HEK293 (cell line): ENCODE measurements around the gene CYP3A7.

Source experiments
- CTCF ChIA-PET: fragments of 350-600 bp; formaldehyde crosslinking; extraction: SDS; loops from one replicate; lab custom pipeline; 2021; ENCODE audit warnings: antibody characterized with exemption; lab: Yijun Ruan, JAX
- POLR2A ChIA-PET: fragments of 300-600 bp; formaldehyde crosslinking; extraction: SDS; loops from one replicate; lab custom pipeline; 2020; ENCODE audit warnings: antibody characterized with exemption, inconsistent platforms; lab: Yijun Ruan, JAX
- H3K27ac ChIP-seq: fragments of 200-500 bp; sonication (Bioruptor generic); 2 replicates; pipeline ENCODE4 v1.5.1; 2014; ENCODE audit warnings: low read depth, low read length, control low read depth, inconsistent platforms; ENCODE audit errors: extremely low read depth
- H3K36me3 ChIP-seq, 2 experiments: fragments of 200-500 bp in 1 of 2; sonication (Bioruptor generic) in 1 of 2; 1 replicate in 1 of 2; 2 replicates in 1 of 2; pipeline ENCODE4 v1.5.1; 2014 to 2017; ENCODE audit warnings: inconsistent platforms in 2 of 2, low read length in 2 of 2; ENCODE audit not compliant: control insufficient read depth in 2 of 2, insufficient read depth in 1 of 2
- H3K4me1 ChIP-seq: fragments of 200-500 bp; sonication (Bioruptor generic); 2 replicates; pipeline ENCODE4 v1.5.1; 2014; ENCODE audit warnings: mild to moderate bottlenecking, low read length, inconsistent platforms; ENCODE audit not compliant: control insufficient read depth, insufficient read depth
- H3K4me3 ChIP-seq: 2 replicates; pipeline ENCODE4 v1.5.1; 2011; ENCODE audit warnings: low read depth, mild to moderate bottlenecking, control low read depth, low read length, moderate library complexity
- H3K9me3 ChIP-seq: fragments of 200-500 bp; sonication (Bioruptor generic); 2 replicates; pipeline ENCODE4 v1.5.1; 2014; ENCODE audit warnings: low read depth, low read length, inconsistent platforms; ENCODE audit not compliant: control insufficient read depth, insufficient read depth
- PRDM1 ChIP-seq: fragments of 450-650 bp; formaldehyde crosslinking; IDR thresholded peaks from 2 replicates; pipeline ENCODE4; 2016; ENCODE audit warnings: missing biosample characterization, missing genetic modification characterization
- WT1 ChIP-seq: fragments of 450-650 bp; formaldehyde crosslinking; IDR thresholded peaks from 2 replicates; pipeline ENCODE4 v1.5.1; 2016; ENCODE audit warnings: missing biosample characterization, missing genetic modification characterization
- YY2 ChIP-seq: fragments of 450-650 bp; formaldehyde crosslinking; IDR thresholded peaks from 2 replicates; pipeline ENCODE4 v1.5.1; 2016; ENCODE audit warnings: missing biosample characterization, missing genetic modification characterization
- ZBTB20 ChIP-seq: fragments of 450-650 bp; formaldehyde crosslinking; IDR thresholded peaks from 2 replicates; pipeline ENCODE4 v1.5.1; 2016; ENCODE audit warnings: missing biosample characterization, missing genetic modification characterization
- ZEB2 ChIP-seq: fragments of 450-650 bp; formaldehyde crosslinking; IDR thresholded peaks from 2 replicates; pipeline ENCODE4 v1.5.1; 2016; ENCODE audit warnings: missing biosample characterization, missing genetic modification characterization
- ZFP41 ChIP-seq: fragments of 450-650 bp; formaldehyde crosslinking; IDR thresholded peaks from 2 replicates; pipeline ENCODE4 v1.5.1; 2016; ENCODE audit warnings: missing biosample characterization, missing genetic modification characterization, borderline replicate concordance
- ZNF174 ChIP-seq: fragments of 450-650 bp; formaldehyde crosslinking; IDR thresholded peaks from 2 replicates; pipeline ENCODE4 v1.5.0; 2017; ENCODE audit warnings: missing biosample characterization, mild to moderate bottlenecking, missing genetic modification characterization
- ZNF214 ChIP-seq: fragments of 450-650 bp; formaldehyde crosslinking; IDR thresholded peaks from 2 replicates; pipeline ENCODE4 v1.5.1; 2017; ENCODE audit warnings: missing biosample characterization, mild to moderate bottlenecking, missing genetic modification characterization, borderline replicate concordance
- ZNF324 ChIP-seq: fragments of 450-650 bp; formaldehyde crosslinking; IDR thresholded peaks from 2 replicates; pipeline ENCODE4 v1.5.1; 2016; ENCODE audit warnings: missing biosample characterization, missing genetic modification characterization
- ZNF341 ChIP-seq: fragments of 450-650 bp; formaldehyde crosslinking; IDR thresholded peaks from 2 replicates; pipeline ENCODE4; 2016; ENCODE audit warnings: low read depth, missing biosample characterization, missing genetic modification characterization
- ZNF510 ChIP-seq: fragments of 450-650 bp; formaldehyde crosslinking; IDR thresholded peaks from 2 replicates; pipeline ENCODE4 v1.5.1; 2018; ENCODE audit warnings: mild to moderate bottlenecking, missing genetic modification characterization, missing biosample characterization; ENCODE audit not compliant: insufficient replicate concordance
- ZNF514 ChIP-seq: fragments of 450-650 bp; formaldehyde crosslinking; IDR thresholded peaks from 2 replicates; pipeline ENCODE4 v1.5.1; 2016; ENCODE audit warnings: missing biosample characterization, missing genetic modification characterization
- ZNF521 ChIP-seq: fragments of 450-650 bp; formaldehyde crosslinking; IDR thresholded peaks from 2 replicates; pipeline ENCODE4 v1.5.1; 2017; ENCODE audit warnings: missing biosample characterization, mild to moderate bottlenecking, missing genetic modification characterization
- ZNF548 ChIP-seq: fragments of 450-650 bp; formaldehyde crosslinking; IDR thresholded peaks from 2 replicates; pipeline ENCODE4 v1.5.1; 2016; ENCODE audit warnings: missing biosample characterization, missing genetic modification characterization
- ZNF664 ChIP-seq: fragments of 450-650 bp; formaldehyde crosslinking; IDR thresholded peaks from 2 replicates; pipeline ENCODE4 v1.5.1; 2016; ENCODE audit warnings: missing biosample characterization, missing genetic modification characterization
- ZSCAN16 ChIP-seq: fragments of 450-650 bp; formaldehyde crosslinking; IDR thresholded peaks from 2 replicates; pipeline ENCODE4 v1.5.1; 2016; ENCODE audit warnings: missing biosample characterization, missing genetic modification characterization
- ZSCAN23 ChIP-seq: fragments of 450-650 bp; formaldehyde crosslinking; IDR thresholded peaks from 2 replicates; pipeline ENCODE4 v1.5.1; 2016; ENCODE audit warnings: missing biosample characterization, missing genetic modification characterization
- TF ChIP-seq, protein P1 (sequence below): fragments of 450-650 bp; formaldehyde crosslinking; IDR thresholded peaks from 2 replicates; pipeline ENCODE4 v1.5.1; 2016; ENCODE audit warnings: missing biosample characterization, missing genetic modification characterization
- TF ChIP-seq, protein P2 (sequence below): fragments of 450-650 bp; IDR thresholded peaks from 2 replicates; pipeline ENCODE4 v1.5.1; 2018; ENCODE audit warnings: missing biosample characterization, missing genetic modification characterization
- TF ChIP-seq, protein P3 (sequence below): fragments of 450-650 bp; formaldehyde crosslinking; IDR thresholded peaks from 2 replicates; pipeline ENCODE4 v1.5.1; 2016; ENCODE audit warnings: missing biosample characterization, missing genetic modification characterization, borderline replicate concordance

The CYP3A7 gene

DNA sequence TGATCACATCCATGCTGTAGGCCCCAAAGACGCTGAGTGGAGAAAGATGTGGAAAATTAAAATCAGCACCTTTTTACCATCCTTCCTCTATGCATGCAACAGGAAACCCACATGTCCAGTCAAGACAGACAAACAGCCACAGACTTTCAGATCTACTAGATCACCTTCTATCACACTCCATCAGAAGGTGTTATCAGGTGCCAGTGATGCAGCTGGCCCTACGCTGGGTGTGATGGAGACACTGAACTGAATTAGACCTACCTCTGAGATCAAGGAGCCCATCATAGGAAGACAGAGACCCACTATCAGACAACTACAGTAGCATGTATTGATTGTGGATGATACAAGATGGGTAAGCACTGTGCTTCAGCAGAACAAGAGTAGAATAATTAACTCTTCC lies 33.5 kb upstream of the CYP3A7 start:
- H3K27ac ChIP-seq, result no peak overlapping the region
- ChIA-PET POLR2A (no interaction called here), CTCF (no interaction called here)
- no peaks in the 10 kb centered on the region for H3K36me3 ChIP-seq
- no peaks in the 10 kb centered on the region for H3K9me3 ChIP-seq
- no peak overlapping the region for H3K4me3 ChIP-seq
- TF ChIP-seq ZSCAN16 (tag by site-specific recombination), result no peak
- no peak for TF ChIP-seq ZNF324 (tag by site-specific recombination)
- TF ChIP-seq, protein P1, sequence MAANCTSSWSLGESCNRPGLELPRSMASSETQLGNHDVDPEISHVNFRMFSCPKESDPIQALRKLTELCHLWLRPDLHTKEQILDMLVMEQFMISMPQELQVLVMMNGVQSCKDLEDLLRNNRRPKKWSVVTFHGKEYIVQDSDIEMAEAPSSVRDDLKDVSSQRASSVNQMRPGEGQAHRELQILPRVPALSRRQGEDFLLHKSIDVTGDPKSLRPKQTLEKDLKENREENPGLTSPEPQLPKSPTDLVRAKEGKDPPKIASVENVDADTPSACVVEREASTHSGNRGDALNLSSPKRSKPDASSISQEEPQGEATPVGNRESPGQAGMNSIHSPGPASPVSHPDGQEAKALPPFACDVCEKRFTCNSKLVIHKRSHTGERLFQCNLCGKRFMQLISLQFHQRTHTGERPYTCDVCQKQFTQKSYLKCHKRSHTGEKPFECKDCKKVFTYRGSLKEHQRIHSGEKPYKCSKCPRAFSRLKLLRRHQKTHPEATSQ, result no peak
- TF ChIP-seq WT1 (tag by site-specific recombination), result no peak
- TF ChIP-seq ZNF514 (tag by site-specific recombination), result no peak
- TF ChIP-seq ZNF214, result no peak
- TF ChIP-seq ZNF664 (tag by site-specific recombination), result no peak
- TF ChIP-seq ZNF174 (tag by site-specific recombination), result no peak
- TF ChIP-seq ZNF341 (tag by site-specific recombination), result no peak
- TF ChIP-seq ZFP41 (tag by site-specific recombination), result no peak
- TF ChIP-seq PRDM1 (tag by site-specific recombination), result no peak
- TF ChIP-seq ZEB2, result no peak
- TF ChIP-seq, protein P2, sequence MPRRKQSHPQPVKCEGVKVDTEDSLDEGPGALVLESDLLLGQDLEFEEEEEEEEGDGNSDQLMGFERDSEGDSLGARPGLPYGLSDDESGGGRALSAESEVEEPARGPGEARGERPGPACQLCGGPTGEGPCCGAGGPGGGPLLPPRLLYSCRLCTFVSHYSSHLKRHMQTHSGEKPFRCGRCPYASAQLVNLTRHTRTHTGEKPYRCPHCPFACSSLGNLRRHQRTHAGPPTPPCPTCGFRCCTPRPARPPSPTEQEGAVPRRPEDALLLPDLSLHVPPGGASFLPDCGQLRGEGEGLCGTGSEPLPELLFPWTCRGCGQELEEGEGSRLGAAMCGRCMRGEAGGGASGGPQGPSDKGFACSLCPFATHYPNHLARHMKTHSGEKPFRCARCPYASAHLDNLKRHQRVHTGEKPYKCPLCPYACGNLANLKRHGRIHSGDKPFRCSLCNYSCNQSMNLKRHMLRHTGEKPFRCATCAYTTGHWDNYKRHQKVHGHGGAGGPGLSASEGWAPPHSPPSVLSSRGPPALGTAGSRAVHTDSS (tag by site-specific recombination), result no peak
- no peak for TF ChIP-seq ZBTB20 (tag by site-specific recombination)
- H3K4me1 ChIP-seq, result no peaks in the 10 kb centered on the region; the same call in 1 of the 2 replicates

DNA sequence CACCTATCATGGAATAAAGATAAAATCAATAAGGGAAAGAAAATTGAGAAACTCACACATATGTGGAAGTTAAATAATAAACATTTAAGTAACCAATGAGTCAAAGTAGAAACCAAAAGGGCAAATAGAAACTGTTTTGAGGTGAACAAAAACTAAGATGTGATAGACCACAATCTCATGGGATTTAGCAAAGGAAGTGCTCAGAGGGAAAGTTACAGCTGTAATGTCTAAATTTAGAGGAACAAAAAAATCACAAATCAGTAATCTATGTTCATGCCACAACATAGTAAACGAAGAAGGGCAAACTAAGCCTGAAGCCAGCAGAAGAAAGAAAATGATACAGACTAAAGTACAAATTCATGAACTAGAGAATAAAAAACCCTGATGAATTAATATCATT lies 32.7 kb upstream of the CYP3A7 start:
- Histone ChIP-seq H3K36me3 (no peaks in the 10 kb centered on the region), H3K4me3 (no peak overlapping the region), H3K27ac (no peak overlapping the region), H3K9me3 (no peaks in the 10 kb centered on the region), H3K4me1 (no peaks in the 10 kb centered on the region; the same call in 1 of the 2 replicates)
- TF ChIP-seq ZSCAN23 (no peak), ZNF510 (tag by site-specific recombination) (no peak), ZNF521 (tag by site-specific recombination) (no peak), YY2 (tag by site-specific recombination) (no peak), ZNF548 (tag by site-specific recombination) (no peak)
- TF ChIP-seq, protein P3, sequence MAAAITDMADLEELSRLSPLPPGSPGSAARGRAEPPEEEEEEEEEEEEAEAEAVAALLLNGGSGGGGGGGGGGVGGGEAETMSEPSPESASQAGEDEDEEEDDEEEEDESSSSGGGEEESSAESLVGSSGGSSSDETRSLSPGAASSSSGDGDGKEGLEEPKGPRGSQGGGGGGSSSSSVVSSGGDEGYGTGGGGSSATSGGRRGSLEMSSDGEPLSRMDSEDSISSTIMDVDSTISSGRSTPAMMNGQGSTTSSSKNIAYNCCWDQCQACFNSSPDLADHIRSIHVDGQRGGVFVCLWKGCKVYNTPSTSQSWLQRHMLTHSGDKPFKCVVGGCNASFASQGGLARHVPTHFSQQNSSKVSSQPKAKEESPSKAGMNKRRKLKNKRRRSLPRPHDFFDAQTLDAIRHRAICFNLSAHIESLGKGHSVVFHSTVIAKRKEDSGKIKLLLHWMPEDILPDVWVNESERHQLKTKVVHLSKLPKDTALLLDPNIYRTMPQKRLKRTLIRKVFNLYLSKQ (tag by site-specific recombination), result no peak
- ChIA-PET POLR2A (no interaction called here), CTCF (no interaction called here)
